Endodermal cell (in vitro differentiated cells): Measurements from ENCODE around the gene RPL22L1. TPM values are rescaled to one million over a fixed set of nuclear protein-coding genes. Genes with fewer than 3 reads are reported as not detected.
A peak's percentile ranks its signal among the peaks of the same experiment; 100 is the strongest.

Experiments
- DNase-seq: peaks from one replicate; pipeline ENCODE4 v3.0.0-alpha.2; 2017
- H3K27ac ChIP-seq: 2 replicates; pipeline ENCODE4 v1.5.1; 2013; ENCODE audit warnings: mild to moderate bottlenecking, low read depth, low read length, moderate library complexity
- H3K27me3 ChIP-seq: 2 replicates; pipeline ENCODE4 v1.6.1; 2013; ENCODE audit warnings: mild to moderate bottlenecking, low read length, moderate library complexity; ENCODE audit not compliant: insufficient read depth, control insufficient read depth, poor library complexity, severe bottlenecking
- H3K36me3 ChIP-seq: 2 replicates; pipeline ENCODE4 v1.7.0; 2013; ENCODE audit warnings: mild to moderate bottlenecking, low read length, moderate library complexity; ENCODE audit not compliant: control insufficient read depth, insufficient read depth
- H3K4me1 ChIP-seq: one replicate; pipeline ENCODE4 v1.7.0; 2013; ENCODE audit warnings: low read length; ENCODE audit not compliant: control insufficient read depth, insufficient read depth
- H3K4me3 ChIP-seq: 2 replicates; pipeline ENCODE4 v1.5.1; 2013; ENCODE audit warnings: mild to moderate bottlenecking, low read length, moderate library complexity
- H3K9ac ChIP-seq: 2 replicates; pipeline ENCODE4 v1.6.1; 2013; ENCODE audit warnings: mild to moderate bottlenecking, low read length, moderate library complexity; ENCODE audit not compliant: poor library complexity, severe bottlenecking; ENCODE audit errors: extremely low read depth
- H3K9me3 ChIP-seq: 2 replicates; pipeline ENCODE4 v1.6.1; 2013; ENCODE audit warnings: mild to moderate bottlenecking, low read length, moderate library complexity; ENCODE audit not compliant: control insufficient read depth
- H3K27ac Mint-ChIP-seq: 2 replicates; pipeline ENCODE4 v1.8.0; 2020; ENCODE audit warnings: mixed read lengths
- H3K27me3 Mint-ChIP-seq: 2 replicates; pipeline ENCODE4 v1.8.0; 2021; ENCODE audit warnings: mild to moderate bottlenecking, mixed read lengths; ENCODE audit not compliant: insufficient read depth
- H3K36me3 Mint-ChIP-seq: 2 replicates; pipeline ENCODE4 v1.8.0; 2020; ENCODE audit warnings: low read depth, mixed read lengths
- H3K4me1 Mint-ChIP-seq: 2 replicates; pipeline ENCODE4 v1.8.0; 2020; ENCODE audit warnings: mixed read lengths
- H3K4me3 Mint-ChIP-seq: 2 replicates; pipeline ENCODE4 v1.8.0; 2020; ENCODE audit warnings: mild to moderate bottlenecking, moderate library complexity, mixed read lengths
- H3K9me3 Mint-ChIP-seq: 2 replicates; pipeline ENCODE4 v1.8.0; 2020; ENCODE audit warnings: mild to moderate bottlenecking, mixed read lengths
- CTCF ChIP-seq: fragments of 200-600 bp; sonication (generic); conservative IDR thresholded peaks from 2 replicates; pipeline ENCODE4 v1.5.0; 2021; ENCODE audit warnings: antibody characterized with exemption, mild to moderate bottlenecking
- WGBS, 2 experiments: methylation state at CpG; one replicate each; pipeline versions ENCODE4 v1.1.5 to v1.1.7; 2013; ENCODE audit warnings: missing lambda C conversion rate in 2 of 2, mixed read lengths in 1 of 2; ENCODE audit not compliant: insufficient coverage in 1 of 2, insufficient read length in 1 of 2; 5-methylcytosine and 5-hydroxymethylcytosine counted together
- total RNA-seq, 2 donors: library from RNA; stranded (reverse); fragmentation: NEBNext Ultra II Directional in 1 of 2; extraction: Animal tissue kit (Norgen Biotek cat#: 25700) in 1 of 2; gene quantifications; 2 replicates in 1 of 2; 3 replicates in 1 of 2; pipeline ENCODE4 v1.2.1, GENCODE V29; 2021

Gene RPL22L1
- total RNA-seq, 2 donors from 2014 or later, result 98.0 to 119 TPM

GRCh38 chr3:170815340-170815739 is 54.7 kb downstream of the RPL22L1 start:
- no peak for TF ChIP-seq CTCF
- Histone ChIP-seq H3K4me1 (peaks cover 25% of the 10 kb centered on the region), H3K4me3 (no peak overlapping the region), H3K9ac (no peak overlapping the region), H3K27me3 (peaks cover 6% of the 10 kb centered on the region), H3K27ac (no peak overlapping the region), H3K9me3 (no peaks in the 10 kb centered on the region), H3K36me3 (no peaks in the 10 kb centered on the region)
- peaks cover 94% of the 10 kb centered on the region for H3K4me1 Mint-ChIP-seq
- H3K27me3 Mint-ChIP-seq, result no peaks in the 10 kb centered on the region
- DNase-seq, result peak; percentile 90
- no peak overlapping the region for H3K4me3 Mint-ChIP-seq
- H3K27ac Mint-ChIP-seq, result no peak overlapping the region
- WGBS, 2 experiments, result 43 to 46% methylated on average over 8 of the region's 8 CpGs
- H3K36me3 Mint-ChIP-seq, result no peaks in the 10 kb centered on the region
- no peaks in the 10 kb centered on the region for H3K9me3 Mint-ChIP-seq

Other genes starting within 250 kb of the RPL22L1 start
- 10 to 100 TPM in 1 of 2 donors, 1 to 10 TPM in 1; 8.4 to 12.4 TPM for gene EIF5A2, start 38.4 kb upstream of the RPL22L1 start, total RNA-seq
- gene SLC2A2, start 156.5 kb upstream of the RPL22L1 start, total RNA-seq, result under 1 TPM; 0.24 to 0.51 TPM